Daoy (cell line): ENCODE results near the gene ZNF768. TPM values are rescaled to one million over a fixed set of nuclear protein-coding genes. Genes with fewer than 3 reads are reported as not detected.

Source experiments
- DNase-seq: peaks from one replicate; pipeline ENCODE4 v3.0.0-alpha.2; 2015; ENCODE audit warnings: low read depth
- total RNA-seq: library from RNA; depleted of rRNA; stranded (reverse); fragments of >200 nt; shearing (Covaris generic); gene quantifications from 2 replicates; pipeline ENCODE4 v1.2.3, GENCODE V29; 2014; rRNA removed

Gene ZNF768
- 16.7 and 19.2 TPM in 2 replicates for total RNA-seq

DNA sequence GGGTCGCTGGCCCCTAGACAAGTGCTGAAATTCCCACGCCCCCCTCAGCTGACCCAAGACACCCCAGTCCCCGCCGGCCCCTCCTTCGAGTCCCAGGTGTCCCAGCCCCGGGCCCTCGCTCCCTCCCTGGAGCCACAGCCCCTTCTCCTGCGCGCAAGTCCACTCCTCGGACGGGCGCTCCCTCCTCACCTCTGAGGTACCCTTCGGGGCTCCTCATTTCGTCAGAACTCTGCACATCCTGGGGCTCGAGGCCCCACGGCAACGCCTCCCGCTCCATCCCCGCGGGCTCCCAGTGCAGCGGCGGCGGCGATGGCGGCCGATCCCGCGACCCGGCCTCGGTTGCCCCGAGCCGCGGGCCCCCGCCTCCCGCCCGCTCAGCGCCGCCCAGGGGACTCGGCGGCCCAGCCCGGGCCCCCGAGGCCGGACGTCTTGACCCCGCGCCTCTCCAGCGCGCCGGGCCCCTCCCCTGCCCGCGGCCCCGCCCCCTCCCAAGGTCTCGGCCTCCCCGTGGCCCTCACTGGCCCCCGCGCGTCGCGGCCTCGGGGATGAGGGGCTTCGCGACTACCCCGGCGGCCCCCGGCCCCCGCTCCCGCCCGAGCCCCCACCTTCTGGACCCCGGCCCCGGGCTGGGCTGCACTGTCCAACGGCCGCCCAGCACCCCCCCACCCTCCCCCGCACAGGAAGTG is at the start of gene ZNF768:
Gene ZNF768 (minus strand): TSS at position 430 of the 686 bp plus-strand sequence. CDS start 153 bp downstream, at position 277.
- DNase-seq, result no peak

DNA sequence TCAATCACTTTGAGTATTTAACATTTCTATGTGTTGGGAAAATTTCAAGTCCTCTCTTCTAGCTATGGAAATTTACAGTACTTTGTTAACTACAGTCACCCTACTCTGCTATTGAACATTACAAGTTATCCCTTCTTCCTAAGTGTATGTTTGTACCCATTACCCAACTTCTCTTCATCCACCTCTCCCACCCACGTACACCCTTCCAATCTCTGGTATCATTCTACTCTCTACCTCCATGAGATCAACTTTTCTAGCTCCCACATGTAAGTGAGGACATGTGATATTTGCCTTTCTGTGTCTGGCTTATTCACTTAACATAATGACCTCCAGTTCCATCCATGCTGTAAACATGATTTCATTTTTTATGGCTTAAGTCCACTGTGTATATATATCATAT is 48.3 kb upstream of the ZNF768 start:
- no peak for DNase-seq

- DNase-seq, result peak; percentile 94
Measured at GRCh38 chr16:30571445-30572322, 45.3 kb upstream of the ZNF768 start, which contains the start of gene ZNF688. ZNF688 (minus strand) TSS chr16:30571714; CDS start chr16:30571629, 85 bp downstream.

- peak; percentile 18 for DNase-seq
Measured at GRCh38 chr16:30570636-30571444, 44.5 kb upstream of the ZNF768 start.

- DNase-seq, result no peak
Measured at GRCh38 chr16:30569746-30570635, 43.6 kb upstream of the ZNF768 start.

GRCh38 chr16:30569281-30569680 is 42.9 kb upstream of the ZNF768 start:
- no peak for DNase-seq

DNA sequence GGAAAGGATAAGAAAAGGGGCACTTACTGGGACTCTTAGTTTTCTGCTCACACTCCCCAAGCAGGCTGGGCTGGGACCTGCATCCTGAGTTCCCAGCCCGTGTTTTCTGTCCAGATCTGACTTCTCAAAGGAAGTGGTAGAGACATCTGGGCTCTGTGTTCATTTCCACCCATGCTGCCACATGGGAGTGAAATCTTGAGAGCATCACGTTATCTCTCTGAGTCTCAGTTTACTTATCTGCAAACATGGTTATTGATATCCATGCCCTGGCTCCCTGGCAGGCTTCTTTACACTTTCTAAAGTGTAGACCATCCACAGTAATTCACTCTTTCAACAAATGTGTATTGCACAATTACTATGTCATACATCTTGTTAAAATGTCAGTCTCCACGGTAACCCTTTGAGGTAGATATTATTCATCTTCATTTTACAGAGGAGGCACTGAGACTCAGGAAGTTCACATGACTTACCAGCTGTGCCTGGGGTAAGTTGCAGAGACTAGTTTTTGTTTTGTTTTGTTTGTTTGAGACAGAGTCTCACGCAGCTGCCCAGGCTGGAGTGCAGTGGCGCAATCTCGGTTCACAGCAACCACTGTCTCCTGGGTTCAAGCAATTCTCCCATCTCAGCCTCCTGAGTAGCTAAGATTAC is 41.7 kb upstream of the ZNF768 start:
- DNase-seq, result peak; percentile 39

DNA sequence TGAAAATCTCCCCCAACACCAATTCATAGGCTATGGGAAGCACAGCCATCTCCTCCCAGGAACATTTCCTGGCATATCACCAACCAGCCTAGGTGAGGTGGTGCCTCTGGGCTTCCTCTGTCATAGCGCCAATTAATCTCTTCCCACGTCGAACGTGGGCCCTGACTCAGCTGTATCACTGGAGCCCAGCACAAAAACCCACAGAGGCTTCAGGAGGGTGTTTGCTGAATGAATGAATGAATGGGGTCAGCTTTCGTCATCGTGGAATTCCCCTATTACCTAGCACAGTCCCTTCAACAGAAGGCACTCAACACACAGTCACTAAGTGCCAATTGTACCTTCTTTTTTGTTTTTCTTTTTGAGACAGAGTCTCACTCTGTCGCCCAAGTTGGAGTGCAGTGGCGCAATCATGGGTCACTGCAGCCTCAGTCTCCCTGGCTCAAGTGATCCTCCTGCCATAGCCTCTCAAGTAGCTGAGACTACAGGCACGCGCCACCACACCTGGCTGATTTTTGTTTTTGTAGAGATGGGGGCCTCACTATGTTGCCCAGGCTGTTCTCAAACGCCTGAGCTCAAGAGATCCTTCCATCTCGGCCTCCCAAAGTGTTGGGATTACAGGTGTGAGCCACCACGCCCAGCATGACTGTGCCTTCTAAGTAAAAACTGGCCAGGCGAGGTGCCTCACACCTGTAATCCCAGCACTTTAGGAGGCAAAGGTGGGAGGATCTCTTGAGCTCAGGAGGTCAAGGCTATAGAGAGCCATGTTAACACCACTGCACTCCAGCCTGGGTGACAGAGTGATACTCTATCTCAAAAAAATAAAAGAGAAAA is 41.0 kb upstream of the ZNF768 start:
- DNase-seq, result peak; percentile 57

GRCh38 chr16:30566531-30566930 is 40.2 kb upstream of the ZNF768 start:
- DNase-seq, result no peak

GRCh38 chr16:30565984-30566383 is 39.6 kb upstream of the ZNF768 start:
- no peak for DNase-seq

DNA sequence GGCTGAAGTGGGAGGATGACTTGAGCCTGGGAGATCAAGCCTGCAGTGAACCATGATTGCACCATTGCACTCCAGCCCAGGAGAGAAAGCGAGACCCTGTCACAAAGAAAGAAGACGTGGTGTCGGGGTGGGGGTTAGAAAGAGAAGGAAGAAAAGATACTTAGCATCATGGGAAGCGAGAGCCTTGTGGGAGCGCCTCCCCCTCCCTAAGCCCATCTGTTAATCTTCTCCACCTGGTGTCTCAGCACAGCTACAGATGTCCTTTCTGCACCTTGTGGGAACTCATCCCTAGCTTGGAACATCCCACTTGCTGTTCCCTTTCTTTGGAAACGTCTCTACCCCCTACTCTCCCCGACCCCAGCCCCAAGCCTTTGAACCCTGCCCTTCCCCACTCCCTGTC is 39.2 kb upstream of the ZNF768 start:
- no peak for DNase-seq

DNA sequence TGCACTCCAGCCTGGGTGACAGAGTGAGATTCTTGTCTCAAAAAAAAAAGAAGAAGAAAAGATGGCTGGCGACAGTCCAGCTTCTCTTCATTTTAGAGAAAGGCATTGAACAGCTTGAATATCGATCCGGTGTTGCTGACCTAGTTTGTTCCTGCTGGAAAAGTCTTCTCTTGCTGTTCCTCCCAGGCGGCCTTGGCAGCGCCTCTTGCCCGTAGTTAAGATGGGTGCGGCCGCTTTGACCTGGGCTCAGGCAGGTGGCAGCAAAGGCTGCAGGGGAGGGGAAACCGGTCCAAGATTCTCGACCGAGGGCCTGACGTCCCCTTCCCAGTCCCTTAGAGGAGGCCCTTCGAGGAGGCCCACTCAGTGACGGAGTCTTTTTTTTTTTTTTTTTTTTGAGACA is 35.7 kb upstream of the ZNF768 start:
- no peak for DNase-seq

- no peak for DNase-seq
Measured at GRCh38 chr16:30561089-30561816, 34.9 kb upstream of the ZNF768 start.

- no peak for DNase-seq
Measured at GRCh38 chr16:30559690-30560089, 33.3 kb upstream of the ZNF768 start.

GRCh38 chr16:30558789-30559377 is 32.5 kb upstream of the ZNF768 start:
- DNase-seq, result no peak

- DNase-seq, result peak; percentile 97
Measured at GRCh38 chr16:30557957-30558788, 31.8 kb upstream of the ZNF768 start, which contains the start of gene ZNF764. ZNF764 (minus strand) TSS chr16:30558374; CDS start chr16:30558182, 192 bp downstream.

DNA sequence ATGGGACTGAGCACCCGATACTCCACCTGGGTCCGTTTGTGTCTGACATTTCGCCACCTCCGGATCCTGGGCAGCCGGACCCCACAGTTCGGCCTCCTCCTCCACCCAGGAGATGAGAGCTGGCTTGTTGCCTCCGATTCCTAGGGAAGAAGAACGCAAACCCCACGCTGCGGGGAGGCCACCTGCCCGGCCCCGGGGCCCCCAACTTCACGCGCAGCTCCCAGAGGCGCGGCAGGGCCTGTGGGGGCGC is 31.3 kb upstream of the ZNF768 start:
- DNase-seq, result no peak

DNA sequence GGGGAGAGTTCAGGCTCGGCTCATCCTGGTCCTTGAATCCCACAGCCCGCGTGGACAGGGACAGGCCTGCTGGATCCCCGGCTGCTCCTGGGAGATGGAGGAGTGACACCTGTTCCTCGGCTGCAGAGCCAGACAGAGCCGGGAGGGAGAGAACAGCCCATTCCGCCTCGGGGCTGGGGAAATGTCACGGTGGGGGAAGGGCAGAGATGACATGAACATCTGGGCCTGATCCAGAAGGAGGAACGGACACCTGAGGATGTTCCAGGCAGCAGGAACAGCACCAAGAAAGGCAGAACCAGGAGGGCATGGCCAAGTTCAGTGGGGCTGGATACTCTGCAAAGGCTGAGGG is 29.7 kb upstream of the ZNF768 start:
- no peak for DNase-seq
